GM21390 (cell line): ENCODE data around the gene MOCOS.

Experiments
- ATAC-seq: cut with Tn5 transposase; IDR thresholded peaks from one replicate; pipeline ENCODE4 v1.9.1; 2021; ENCODE audit not compliant: unreplicated experiment

Gene MOCOS

DNA sequence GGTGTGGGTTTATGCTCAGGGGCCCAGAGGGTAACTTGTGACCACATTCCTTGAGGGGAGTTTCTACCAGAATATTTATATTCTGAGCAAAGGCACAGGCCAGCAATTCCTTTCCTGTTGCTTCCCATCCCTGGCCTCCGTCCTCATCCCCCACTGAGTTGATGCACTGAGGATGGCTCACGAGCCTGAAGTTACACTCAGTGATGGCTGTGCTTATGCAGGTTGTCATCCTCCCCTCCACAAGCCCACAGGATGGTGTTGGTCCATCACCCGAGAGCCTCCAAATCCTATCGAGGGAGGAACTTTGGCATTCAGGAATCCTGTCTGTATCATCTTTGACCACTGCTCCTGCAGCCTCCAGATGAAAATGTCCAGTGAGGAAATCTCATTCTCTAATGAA, 81.9 kb downstream of the MOCOS start:
- ATAC-seq = no peak

DNA sequence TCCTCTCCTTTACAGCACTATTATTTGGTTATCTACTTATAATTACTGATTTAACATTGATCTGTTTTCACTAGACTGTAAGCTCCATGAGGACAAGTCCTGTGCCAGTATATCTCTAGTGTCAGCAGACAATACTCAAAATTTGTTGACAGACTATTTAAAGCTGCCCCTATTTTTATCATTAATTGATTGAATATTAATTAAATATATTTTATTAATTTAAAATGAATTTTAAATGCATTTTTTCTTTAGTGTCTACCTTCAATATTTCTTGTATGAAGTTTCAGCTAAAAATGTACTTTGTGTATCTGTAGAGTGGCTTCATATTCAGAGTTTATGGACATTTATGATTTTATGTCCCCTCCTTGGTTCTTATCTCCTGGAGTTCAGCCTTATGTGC, 83.9 kb downstream of the MOCOS start:
- no peak for ATAC-seq

DNA sequence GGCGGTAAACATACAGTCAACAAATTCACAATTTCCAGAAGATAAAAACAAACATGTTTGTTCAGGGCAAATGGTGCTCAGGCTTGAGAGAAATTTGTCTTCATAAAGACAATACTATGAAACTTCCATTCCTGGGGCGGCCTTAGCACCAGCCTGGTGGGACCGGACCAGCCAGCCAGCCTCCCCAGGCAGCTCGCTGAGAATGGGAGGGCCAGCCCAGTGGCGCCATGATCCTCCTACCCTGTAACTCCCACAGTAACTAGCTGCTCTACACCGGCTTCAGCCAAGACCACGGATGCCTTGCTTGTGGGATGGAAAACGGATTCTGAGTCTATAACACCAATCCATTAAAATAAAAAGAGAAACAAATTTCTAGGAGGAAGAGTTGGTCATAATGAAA, 86.0 kb downstream of the MOCOS start:
- no peak for ATAC-seq

DNA sequence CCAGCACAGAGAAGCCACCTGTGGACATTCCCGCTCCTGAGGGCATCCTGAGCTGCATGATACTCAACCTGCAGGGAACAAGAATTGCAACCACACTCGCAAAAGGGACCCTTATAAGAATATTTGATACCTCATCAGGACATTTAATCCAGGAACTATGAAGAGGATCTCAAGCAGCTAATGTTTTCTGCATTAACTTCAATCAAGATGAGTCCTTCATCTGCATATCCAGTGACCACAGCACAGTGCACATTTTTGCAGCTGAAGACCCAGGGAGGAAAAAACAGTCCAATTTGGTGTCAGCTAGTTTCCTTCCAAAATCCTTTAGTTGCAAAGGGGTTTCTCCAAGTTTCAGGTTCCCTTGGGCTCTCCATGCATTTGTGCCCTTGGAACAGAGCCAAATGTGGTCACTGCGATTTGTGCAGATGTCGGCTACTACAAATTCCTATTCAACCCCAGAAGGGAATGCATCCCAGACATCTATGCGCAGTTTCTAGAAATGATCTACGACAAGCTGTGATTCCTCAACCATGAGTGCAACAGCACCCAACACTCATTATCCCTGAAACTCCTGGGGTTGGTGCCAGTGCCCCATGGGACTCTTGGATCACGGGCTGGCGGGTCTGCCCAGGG, 86.9 kb downstream of the MOCOS start:
- no peak for ATAC-seq

DNA sequence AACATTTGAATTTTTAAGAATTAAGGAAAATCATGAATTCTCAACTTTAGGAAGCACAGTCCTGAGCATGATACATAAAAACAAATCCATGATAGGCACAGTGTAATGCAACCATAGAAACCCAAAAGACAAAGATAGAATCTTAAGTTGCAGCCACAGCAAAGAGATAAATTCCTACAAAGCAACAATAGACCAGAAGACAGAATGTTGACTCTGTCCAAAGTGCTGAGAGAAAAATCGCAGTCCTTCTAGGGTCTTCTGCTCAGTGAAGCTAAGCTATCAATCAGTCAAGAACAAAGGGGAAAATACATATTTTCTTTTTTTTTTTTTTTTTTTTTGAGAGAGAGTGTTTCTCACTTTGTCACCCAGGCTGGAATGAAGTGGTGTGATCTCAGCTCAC, 88.3 kb downstream of the MOCOS start:
- ATAC-seq = no peak

DNA sequence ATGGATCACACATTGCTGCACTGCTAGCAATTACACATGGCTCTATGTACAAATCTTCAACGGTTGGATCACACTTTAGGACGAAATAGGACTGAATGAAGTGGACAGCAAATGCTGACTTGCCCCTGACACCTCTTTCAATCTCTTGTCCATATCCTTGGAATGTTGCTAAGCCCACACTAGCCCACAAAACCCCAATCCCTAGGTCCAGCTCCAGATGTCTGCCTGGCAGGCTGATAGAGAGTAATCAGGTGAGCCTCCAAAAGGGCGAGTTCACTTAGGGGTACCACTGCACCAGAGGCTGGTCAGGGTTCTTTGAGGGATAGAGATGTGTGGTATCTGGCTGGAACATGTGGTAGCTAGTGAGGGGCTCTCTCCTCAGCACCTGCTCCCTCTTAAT, 91.7 kb downstream of the MOCOS start:
- no peak for ATAC-seq

DNA sequence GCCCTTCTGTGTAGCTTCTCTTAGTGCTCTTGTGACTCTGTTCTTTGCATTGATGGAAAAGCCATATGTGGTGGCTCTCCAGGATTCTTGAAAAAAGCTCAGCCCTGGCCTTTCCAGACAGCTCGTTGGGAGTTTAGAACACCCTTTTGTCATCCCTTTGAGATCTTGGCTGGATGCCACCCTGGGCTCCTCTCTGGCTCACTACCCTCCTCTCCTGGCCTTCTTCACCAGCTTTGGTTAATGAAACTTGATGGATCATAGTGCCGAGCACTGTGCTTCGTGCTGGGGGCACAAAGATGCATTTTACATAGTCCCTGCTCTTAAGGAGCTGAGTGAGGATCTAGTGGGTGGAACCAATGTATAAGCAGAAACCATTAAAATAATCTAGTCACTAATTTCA, 94.6 kb downstream of the MOCOS start:
- no peak for ATAC-seq

DNA sequence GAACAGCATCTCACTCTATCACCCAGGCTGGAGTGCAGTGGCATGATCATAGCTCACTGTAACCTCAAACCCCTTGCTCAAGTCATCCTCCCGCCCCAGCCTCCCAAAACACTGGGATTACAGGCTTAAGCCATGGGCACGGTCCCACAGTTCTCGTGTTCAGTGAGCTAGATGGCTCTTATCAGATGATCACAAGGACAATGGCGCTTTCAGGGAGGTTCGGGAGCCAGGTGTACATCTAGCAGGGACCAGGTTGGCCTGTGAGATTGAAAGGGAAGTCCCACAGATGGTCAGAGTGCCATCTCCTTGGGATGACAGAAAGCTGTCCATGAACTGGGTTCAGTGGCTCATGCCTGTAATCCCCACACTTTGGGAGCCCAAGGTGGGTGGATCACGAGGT, 96.2 kb downstream of the MOCOS start:
- no peak for ATAC-seq

DNA sequence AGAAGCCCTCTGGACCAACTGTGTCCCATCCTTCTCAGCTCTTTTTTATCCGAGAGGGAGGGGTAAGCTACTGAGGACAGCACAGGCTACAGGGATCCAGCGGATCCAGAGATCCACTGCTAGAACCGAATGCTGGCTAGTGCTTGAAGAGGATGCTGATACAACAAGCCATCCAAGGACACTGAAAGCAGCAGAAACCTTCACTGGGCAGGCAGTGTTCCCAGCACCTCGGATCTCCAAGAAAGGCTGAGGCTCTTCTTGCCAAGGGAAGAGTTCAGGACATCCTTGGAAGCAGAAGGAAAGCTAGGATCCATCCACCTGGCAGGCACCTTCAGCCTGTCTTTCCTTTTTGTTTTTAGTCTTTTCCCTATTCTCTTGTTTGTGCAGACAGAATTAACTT, 97.0 kb downstream of the MOCOS start:
- ATAC-seq = no peak

DNA sequence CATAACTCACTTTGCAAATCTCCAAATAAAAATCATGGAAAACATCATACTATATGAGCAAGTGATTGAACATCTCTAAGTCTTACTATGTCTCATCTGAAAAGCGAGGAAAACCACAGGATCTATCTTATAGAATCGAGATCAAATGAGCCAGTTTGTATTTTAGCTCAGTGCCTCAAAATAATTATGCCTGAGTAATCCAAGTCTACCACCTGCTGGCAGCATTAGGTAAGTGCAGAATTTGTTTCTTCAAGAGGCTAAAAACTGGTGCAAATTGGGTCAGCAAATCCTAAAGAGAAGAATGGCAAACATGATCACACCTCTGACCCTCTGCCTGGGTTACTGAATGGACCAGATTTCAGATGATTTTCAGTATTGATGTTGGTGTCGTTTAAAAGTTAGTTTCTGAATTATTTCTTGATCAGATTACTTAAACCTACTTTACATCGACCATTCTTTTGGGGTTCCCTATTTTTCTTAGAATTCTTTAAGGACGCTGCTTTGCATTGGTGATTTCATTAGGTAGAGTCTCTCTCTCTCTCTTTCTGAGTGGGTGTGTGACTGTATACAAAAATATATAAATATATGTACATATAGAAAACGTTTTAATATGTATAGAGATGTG, 97.5 kb downstream of the MOCOS start:
- no peak for ATAC-seq

DNA sequence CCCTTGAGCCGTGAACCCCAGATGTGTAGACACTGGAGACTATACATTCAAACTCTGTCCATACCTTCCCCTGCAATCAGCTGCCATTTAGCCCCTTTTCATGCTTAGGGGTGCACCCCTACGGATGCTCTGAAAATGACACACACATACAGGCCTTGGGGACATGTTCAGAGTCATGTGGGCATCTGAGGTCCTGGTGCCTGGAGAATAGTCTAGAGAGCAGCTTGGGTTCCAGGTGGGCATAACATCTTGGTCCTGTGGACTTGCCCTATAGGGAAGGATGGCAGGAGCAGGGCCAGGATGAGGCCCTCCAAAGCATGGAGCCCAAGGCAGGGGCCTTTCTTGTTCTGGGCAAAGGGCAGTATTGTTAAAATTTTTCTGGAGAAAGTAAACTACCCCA, 100.4 kb downstream of the MOCOS start:
- ATAC-seq = no peak

DNA sequence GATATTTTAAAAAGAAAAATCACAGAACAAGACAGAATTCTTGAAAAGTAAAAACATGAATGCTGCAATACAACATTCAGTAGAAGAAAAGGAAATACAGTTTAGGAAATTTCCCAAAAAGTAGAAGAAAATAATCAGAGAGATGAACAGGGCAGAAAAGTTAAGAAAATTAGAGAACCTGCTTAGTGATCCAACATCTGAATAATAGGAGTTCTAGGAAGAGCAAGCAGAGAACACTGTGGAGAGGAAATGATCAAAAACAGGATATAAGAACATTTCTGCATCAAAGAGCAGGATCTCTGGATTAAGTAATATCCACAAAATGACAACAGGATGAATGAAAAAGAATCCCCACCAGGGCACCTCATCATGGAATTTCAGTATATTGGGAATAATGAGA, 101.4 kb downstream of the MOCOS start:
- no peak for ATAC-seq

DNA sequence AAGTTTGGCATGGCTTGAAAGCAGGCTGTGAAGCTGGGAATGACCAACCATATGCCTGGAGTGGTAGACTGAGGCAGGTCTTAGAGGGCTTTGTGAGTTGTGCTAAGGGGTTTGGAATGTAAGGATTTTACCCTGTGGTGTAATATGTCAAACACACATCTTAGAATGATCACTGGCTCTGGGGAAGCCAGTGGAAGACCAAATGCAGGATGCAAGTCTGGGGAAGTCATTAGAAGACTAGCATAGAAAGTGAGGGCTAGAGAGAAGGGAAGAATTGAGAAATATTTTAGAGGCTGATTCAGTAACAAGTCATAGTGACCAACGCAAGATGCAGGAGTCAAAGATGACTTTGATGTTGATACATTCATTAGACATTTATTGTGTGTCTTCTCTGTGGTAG, 106.7 kb downstream of the MOCOS start:
- no peak for ATAC-seq

DNA sequence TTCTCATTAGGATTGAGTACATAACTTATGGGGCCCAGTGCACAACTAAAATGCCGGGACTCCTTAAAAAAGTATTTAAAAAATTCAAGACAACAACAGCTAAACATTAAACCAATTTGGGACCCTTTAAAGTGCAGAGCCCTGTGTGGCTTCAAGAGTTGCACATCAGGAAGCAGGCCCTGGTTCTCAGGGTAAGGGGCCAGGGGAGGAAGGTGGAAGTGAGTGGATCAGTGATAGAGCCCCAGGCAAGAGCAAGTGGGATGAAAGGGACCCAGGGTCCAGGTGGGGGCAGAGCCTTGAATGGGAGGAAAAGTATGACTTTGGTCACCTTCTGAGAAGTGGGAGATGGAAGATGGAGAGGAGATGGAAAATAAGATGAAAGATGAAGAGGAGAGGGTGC, 107.9 kb downstream of the MOCOS start:
- no peak for ATAC-seq

DNA sequence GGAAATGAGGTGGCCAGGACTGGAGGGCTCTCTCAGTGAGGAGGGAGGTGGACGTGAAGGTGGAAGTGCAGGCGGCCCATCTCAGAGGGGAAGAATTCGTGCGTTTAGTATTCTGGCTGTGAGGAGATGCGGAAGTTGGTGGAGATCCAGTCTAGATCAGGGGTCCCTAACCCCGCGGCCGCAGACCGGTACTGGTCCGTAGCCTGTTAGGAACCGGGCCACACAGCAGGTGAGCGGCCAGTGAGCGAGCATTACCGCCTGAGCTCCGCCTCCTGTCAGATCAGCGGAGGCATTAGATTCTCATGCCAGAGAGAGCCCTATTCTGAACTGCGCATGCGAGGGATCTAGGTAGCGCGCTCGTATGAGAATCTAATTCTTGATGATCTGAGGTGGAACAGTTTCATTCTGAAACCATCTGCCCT, 108.6 kb downstream of the MOCOS start:
- no peak for ATAC-seq

DNA sequence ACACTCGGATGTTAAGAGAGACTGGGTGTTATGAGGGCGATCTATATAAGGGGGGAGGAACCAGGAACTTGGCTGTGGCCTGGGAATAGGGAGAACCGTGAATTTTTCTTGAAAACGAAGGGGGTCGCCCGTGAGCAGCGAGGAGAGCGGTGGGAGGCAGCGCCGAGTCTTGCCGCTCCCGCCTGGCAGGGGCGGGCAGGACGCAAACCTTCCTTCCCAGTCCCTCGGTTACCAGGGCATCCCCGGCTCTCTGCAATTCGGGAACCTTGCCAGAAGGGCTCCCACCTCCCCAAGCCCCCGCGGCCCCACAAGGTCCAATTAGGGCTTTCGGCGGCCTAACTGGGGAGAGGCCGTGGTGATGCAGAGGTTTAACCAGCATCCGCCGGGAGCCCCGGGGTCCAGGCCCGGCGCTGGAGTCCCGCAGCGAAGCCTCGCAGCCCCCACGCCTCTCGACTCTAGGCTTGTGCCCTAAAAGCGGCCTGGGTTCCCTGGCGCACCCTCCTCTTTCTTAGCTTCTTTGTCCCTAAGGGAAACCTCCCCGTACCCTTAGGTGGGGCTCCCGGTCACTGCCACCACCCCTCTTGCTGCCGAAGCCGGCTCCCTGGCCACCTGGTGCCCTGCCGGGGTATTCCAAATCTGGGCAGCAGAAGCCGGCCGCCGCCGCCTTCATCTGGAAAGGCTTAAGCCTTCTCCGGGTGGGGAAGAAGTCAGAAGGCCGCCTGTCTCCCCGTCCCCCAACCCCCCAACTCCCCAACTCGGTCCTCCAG, 109.5 kb downstream of the MOCOS start:
- peak; percentile 17 for ATAC-seq

DNA sequence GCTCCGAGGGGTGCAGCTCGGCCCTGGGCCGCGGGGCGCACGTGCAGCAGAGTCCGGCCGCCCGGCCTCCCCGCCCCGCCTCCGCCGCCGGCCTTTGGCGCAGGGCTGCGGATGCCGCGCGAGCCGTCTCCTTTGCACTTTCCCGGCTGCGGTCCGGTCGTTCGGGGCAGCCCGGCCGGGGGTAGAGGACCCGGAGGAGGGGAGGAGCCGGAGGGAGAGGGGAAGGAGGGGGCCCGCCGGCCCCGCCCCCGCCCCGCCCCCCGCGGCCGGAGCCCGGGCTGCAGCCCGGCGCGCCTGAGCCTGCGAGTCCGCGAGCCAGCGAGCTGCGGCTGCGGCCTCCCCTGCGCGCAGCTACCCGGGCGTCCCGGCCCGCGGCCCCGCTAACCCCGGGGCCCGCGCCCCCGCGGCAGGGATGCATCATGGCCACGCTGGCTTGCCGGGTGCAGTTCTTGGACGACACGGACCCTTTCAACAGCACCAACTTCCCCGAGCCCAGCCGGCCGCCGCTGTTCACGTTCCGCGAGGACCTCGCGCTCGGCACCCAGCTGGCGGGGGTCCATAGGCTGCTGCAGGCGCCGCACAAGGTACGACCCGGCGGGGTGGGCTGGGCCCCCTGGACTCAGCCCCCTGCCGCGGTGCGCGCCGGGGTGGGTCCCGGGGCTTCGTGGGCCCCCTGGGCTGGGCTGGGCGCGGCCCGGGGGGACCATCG, 110.3 kb downstream of the MOCOS start, which contains the start of gene FHOD3:
Gene FHOD3, plus strand, starts transcription at position 297 of the 709 bp plus-strand sequence. Its CDS starts 123 bp downstream, at position 420.
- peak; percentile 71 for ATAC-seq

DNA sequence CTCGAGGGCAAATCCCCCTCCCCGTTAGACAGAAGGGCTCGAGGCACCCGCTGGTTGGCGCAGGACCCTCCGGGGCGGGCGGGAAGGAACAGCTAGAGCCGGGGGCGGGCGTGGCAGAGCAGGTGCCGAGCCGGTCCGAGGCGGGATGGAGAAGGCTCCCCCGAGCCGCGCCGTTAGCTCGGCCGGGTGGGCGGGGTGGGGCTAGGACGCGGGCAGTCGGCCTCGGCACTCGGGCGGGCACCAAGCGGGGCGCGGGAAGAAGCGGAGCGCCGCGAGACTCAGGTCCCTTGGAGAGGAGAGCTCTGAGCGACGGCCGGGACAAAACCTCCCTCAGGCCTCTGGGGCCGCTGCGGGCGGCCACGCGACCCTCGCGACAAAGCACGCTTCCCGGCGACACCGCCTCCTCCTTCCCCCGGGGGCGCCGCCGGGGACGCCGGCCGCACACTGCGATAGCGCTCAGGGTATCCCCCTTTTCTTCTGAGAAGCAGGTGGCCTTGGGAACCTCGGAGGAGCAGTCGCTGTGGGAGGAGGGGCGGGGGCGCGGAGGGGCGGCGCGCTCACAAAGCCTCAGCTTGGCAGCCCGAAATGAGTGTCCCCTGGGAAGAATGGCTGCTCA, 110.9 kb downstream of the MOCOS start:
- ATAC-seq = no peak

DNA sequence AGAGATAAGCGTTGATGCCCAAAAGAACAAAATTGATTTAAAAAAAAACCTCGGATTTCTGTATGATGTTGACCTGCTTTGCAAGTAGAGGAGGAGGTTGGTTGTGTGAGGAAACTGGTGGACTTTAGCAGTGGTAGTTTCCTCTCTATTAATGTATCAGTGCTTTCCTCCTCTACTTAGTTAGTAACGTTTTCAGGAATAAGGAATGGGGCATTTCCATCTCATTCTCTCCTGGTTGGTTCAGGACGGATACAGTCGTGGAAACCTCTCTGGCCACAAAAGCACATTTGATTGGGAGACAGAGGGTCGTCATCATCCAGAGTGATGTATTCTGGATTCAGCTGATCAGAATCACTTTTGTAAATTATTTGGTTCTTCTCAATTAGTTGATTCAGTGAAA, 111.7 kb downstream of the MOCOS start:
- ATAC-seq = no peak

DNA sequence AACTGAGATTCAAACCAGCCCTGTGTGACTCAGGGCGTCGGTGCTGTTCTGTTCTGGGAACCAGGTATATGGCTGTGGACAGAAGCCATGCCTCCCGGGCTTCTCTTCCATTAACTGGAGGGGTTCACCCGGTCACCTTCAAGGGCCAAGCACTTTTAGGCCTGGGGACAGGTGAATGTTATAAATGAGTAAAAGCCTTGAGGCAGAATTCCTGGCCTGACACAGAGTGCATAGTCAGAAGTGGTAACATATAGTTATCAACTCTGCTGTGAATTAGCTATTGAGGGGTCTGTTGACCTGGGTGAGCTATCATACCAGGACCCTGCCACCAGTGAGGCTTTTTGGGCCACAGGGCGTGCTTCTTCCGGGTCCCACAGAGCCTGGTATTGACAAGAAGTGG, 112.9 kb downstream of the MOCOS start:
- ATAC-seq = no peak

DNA sequence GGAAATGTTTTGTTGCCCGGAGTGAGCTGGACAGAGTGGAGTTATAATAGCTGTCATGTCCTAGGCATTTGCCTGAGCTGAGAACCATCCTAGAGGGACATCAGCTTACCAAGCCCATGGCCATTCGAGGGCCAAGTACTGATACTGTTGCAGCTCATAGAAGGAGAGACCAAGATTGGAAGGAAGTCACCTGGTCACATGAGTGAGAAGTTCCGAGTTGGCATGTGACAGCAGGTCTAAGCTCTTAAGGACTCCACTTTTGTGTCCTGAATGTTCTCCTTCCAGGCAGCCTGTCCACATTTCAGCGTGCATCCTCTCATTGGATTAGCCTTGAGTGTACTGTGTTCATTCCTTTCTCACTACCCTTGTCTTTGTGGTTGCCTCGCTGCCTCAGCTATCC, 114.6 kb downstream of the MOCOS start:
- ATAC-seq = no peak
